ENCODE results near the gene DGKB. TPM values are rescaled to one million over a fixed set of nuclear protein-coding genes. Genes with fewer than 3 reads are reported as not detected.

DGKB gene
- total RNA-seq, 2 experiments from 2014 or later = not detected

GRCh38 chr7:14394786-14395185 lies 507.8 kb downstream of the DGKB start:
- H3K9me3 Mint-ChIP-seq = peaks cover 3% of the 10 kb centered on the region
- no peak overlapping the region for H3K27ac Mint-ChIP-seq
- no peak overlapping the region for H3K4me3 Mint-ChIP-seq
- no peaks in the 10 kb centered on the region for H3K4me1 Mint-ChIP-seq
- no peak for DNase-seq
- no peaks in the 10 kb centered on the region for H3K27me3 Mint-ChIP-seq
- no peaks in the 10 kb centered on the region for H3K36me3 Mint-ChIP-seq

- no peaks in the 10 kb centered on the region for H3K27me3 Mint-ChIP-seq
These were observed 513.0 kb downstream of the DGKB start for GRCh38 chr7:14389595-14389994.

GRCh38 chr7:14389181-14389591 lies 513.4 kb downstream of the DGKB start:
- Mint-ChIP-seq H3K9me3 (peaks cover 3% of the 10 kb centered on the region), H3K36me3 (no peaks in the 10 kb centered on the region), H3K27me3 (no peaks in the 10 kb centered on the region), H3K4me3 (no peak overlapping the region), H3K4me1 (no peaks in the 10 kb centered on the region), H3K27ac (no peak overlapping the region)
- DNase-seq = no peak

More at GRCh38 chr7:14389595-14389994, 513.0 kb downstream of the DGKB start:
- peaks cover 3% of the 10 kb centered on the region for H3K9me3 Mint-ChIP-seq
- no peaks in the 10 kb centered on the region for H3K4me1 Mint-ChIP-seq
- no peaks in the 10 kb centered on the region for H3K36me3 Mint-ChIP-seq
- no peak overlapping the region for H3K4me3 Mint-ChIP-seq
- no peak overlapping the region for H3K27ac Mint-ChIP-seq
- DNase-seq = no peak

- no peak overlapping the region for H3K27ac Mint-ChIP-seq
- no peaks in the 10 kb centered on the region for H3K36me3 Mint-ChIP-seq
- no peak overlapping the region for H3K4me3 Mint-ChIP-seq
- H3K4me1 Mint-ChIP-seq = no peaks in the 10 kb centered on the region
- H3K9me3 Mint-ChIP-seq = no peaks in the 10 kb centered on the region
- DNase-seq = no peak
- no peaks in the 10 kb centered on the region for H3K27me3 Mint-ChIP-seq
These were observed 517.5 kb downstream of the DGKB start for GRCh38 chr7:14385074-14385473.

GRCh38 chr7:14381936-14382335 lies 520.6 kb downstream of the DGKB start:
- no peak for DNase-seq
- Mint-ChIP-seq H3K27me3 (no peaks in the 10 kb centered on the region), H3K36me3 (no peaks in the 10 kb centered on the region), H3K4me1 (no peaks in the 10 kb centered on the region), H3K27ac (no peak overlapping the region), H3K4me3 (no peak overlapping the region), H3K9me3 (no peaks in the 10 kb centered on the region)

- H3K4me3 Mint-ChIP-seq = no peak overlapping the region
These were observed 521.2 kb downstream of the DGKB start for GRCh38 chr7:14381306-14381705.

GRCh38 chr7:14380881-14381280 lies 521.7 kb downstream of the DGKB start:
- no peak for DNase-seq
- Mint-ChIP-seq H3K4me1 (no peaks in the 10 kb centered on the region), H3K9me3 (no peaks in the 10 kb centered on the region), H3K36me3 (no peaks in the 10 kb centered on the region), H3K27ac (no peak overlapping the region), H3K27me3 (no peaks in the 10 kb centered on the region), H3K4me3 (no peak overlapping the region)

More at GRCh38 chr7:14381306-14381705, 521.2 kb downstream of the DGKB start:
- H3K9me3 Mint-ChIP-seq = no peaks in the 10 kb centered on the region
- no peak overlapping the region for H3K27ac Mint-ChIP-seq
- no peaks in the 10 kb centered on the region for H3K36me3 Mint-ChIP-seq
- no peak for DNase-seq
- no peaks in the 10 kb centered on the region for H3K4me1 Mint-ChIP-seq
- no peaks in the 10 kb centered on the region for H3K27me3 Mint-ChIP-seq

- DNase-seq = no peak
- Mint-ChIP-seq H3K4me1 (no peaks in the 10 kb centered on the region), H3K4me3 (no peak overlapping the region), H3K27ac (no peak overlapping the region), H3K36me3 (no peaks in the 10 kb centered on the region), H3K27me3 (no peaks in the 10 kb centered on the region), H3K9me3 (no peaks in the 10 kb centered on the region)
These were observed 524.8 kb downstream of the DGKB start for GRCh38 chr7:14377646-14378266.

- Mint-ChIP-seq H3K9me3 (no peaks in the 10 kb centered on the region), H3K4me3 (no peak overlapping the region), H3K36me3 (no peaks in the 10 kb centered on the region), H3K27ac (no peak overlapping the region), H3K4me1 (no peaks in the 10 kb centered on the region), H3K27me3 (no peaks in the 10 kb centered on the region)
- no peak for DNase-seq
These were observed 525.8 kb downstream of the DGKB start for GRCh38 chr7:14376711-14377110.

- Mint-ChIP-seq H3K4me1 (no peaks in the 10 kb centered on the region), H3K36me3 (no peaks in the 10 kb centered on the region), H3K4me3 (no peak overlapping the region), H3K9me3 (no peaks in the 10 kb centered on the region), H3K27ac (no peak overlapping the region), H3K27me3 (no peaks in the 10 kb centered on the region)
- DNase-seq = no peak
These were observed 526.6 kb downstream of the DGKB start for GRCh38 chr7:14375998-14376397.

- H3K4me3 Mint-ChIP-seq = no peak overlapping the region
- H3K27me3 Mint-ChIP-seq = no peaks in the 10 kb centered on the region
- H3K4me1 Mint-ChIP-seq = no peaks in the 10 kb centered on the region
- H3K36me3 Mint-ChIP-seq = no peaks in the 10 kb centered on the region
- H3K9me3 Mint-ChIP-seq = peaks cover 3% of the 10 kb centered on the region
- DNase-seq = no peak
- no peak overlapping the region for H3K27ac Mint-ChIP-seq
These were observed 528.2 kb downstream of the DGKB start for GRCh38 chr7:14374336-14374735.

- no peak overlapping the region for H3K27ac Mint-ChIP-seq
- H3K4me3 Mint-ChIP-seq = no peak overlapping the region
- no peaks in the 10 kb centered on the region for H3K27me3 Mint-ChIP-seq
- peaks cover 6% of the 10 kb centered on the region for H3K9me3 Mint-ChIP-seq
- no peaks in the 10 kb centered on the region for H3K36me3 Mint-ChIP-seq
- H3K4me1 Mint-ChIP-seq = no peaks in the 10 kb centered on the region
- no peak for DNase-seq
These were observed 534.3 kb downstream of the DGKB start for GRCh38 chr7:14368285-14368684.

- H3K27ac Mint-ChIP-seq = no peak overlapping the region
- no peak overlapping the region for H3K4me3 Mint-ChIP-seq
- H3K27me3 Mint-ChIP-seq = no peaks in the 10 kb centered on the region
- no peaks in the 10 kb centered on the region for H3K36me3 Mint-ChIP-seq
- no peak for DNase-seq
- peaks cover 1% of the 10 kb centered on the region for H3K9me3 Mint-ChIP-seq
- H3K4me1 Mint-ChIP-seq = no peaks in the 10 kb centered on the region
These were observed 551.4 kb downstream of the DGKB start for GRCh38 chr7:14351167-14351566.

- H3K9me3 Mint-ChIP-seq = no peaks in the 10 kb centered on the region
- no peaks in the 10 kb centered on the region for H3K36me3 Mint-ChIP-seq
- H3K4me3 Mint-ChIP-seq = no peak overlapping the region
- no peaks in the 10 kb centered on the region for H3K27me3 Mint-ChIP-seq
- H3K27ac Mint-ChIP-seq = no peak overlapping the region
- no peaks in the 10 kb centered on the region for H3K4me1 Mint-ChIP-seq
- no peak for DNase-seq
These were observed 561.3 kb downstream of the DGKB start for GRCh38 chr7:14341200-14341775.

GRCh38 chr7:14340393-14341074 lies 562.0 kb downstream of the DGKB start:
- Mint-ChIP-seq H3K36me3 (no peaks in the 10 kb centered on the region), H3K27me3 (no peaks in the 10 kb centered on the region), H3K9me3 (no peaks in the 10 kb centered on the region), H3K4me1 (no peaks in the 10 kb centered on the region), H3K27ac (no peak overlapping the region), H3K4me3 (no peak overlapping the region)
- no peak for DNase-seq

- no peak overlapping the region for H3K27ac Mint-ChIP-seq
- no peaks in the 10 kb centered on the region for H3K27me3 Mint-ChIP-seq
- DNase-seq = no peak
- H3K9me3 Mint-ChIP-seq = no peaks in the 10 kb centered on the region
- H3K4me1 Mint-ChIP-seq = no peaks in the 10 kb centered on the region
- H3K36me3 Mint-ChIP-seq = no peaks in the 10 kb centered on the region
- no peak overlapping the region for H3K4me3 Mint-ChIP-seq
These were observed 562.7 kb downstream of the DGKB start for GRCh38 chr7:14339861-14340260.

Data from activated naive CD8-positive, alpha-beta T cell treated with anti-CD3 and anti-CD28 coated beads for 36 hours (primary cell).